Endothelial cell (in vitro differentiated cells): Measurements from ENCODE around the gene LTO1. TPM values are rescaled to one million over a fixed set of nuclear protein-coding genes. Genes with fewer than 3 reads are reported as not detected.

Experiments
- DNase-seq: peaks from one replicate; pipeline ENCODE4 v3.0.0; 2021; ENCODE audit warnings: low spot score
- H3K27ac Mint-ChIP-seq: one replicate; pipeline ENCODE4 v1.8.0; 2021; ENCODE audit warnings: mixed read lengths, inconsistent platforms; ENCODE audit not compliant: unreplicated experiment
- H3K27me3 Mint-ChIP-seq: one replicate; pipeline ENCODE4 v1.8.0; 2021; ENCODE audit warnings: mild to moderate bottlenecking, moderate library complexity, mixed read lengths, inconsistent platforms; ENCODE audit not compliant: unreplicated experiment
- H3K36me3 Mint-ChIP-seq: one replicate; pipeline ENCODE4 v1.8.0; 2021; ENCODE audit warnings: mild to moderate bottlenecking, low read depth, mixed read lengths, inconsistent platforms; ENCODE audit not compliant: unreplicated experiment
- H3K4me1 Mint-ChIP-seq: one replicate; pipeline ENCODE4 v1.8.0; 2021; ENCODE audit warnings: mild to moderate bottlenecking, mixed read lengths, inconsistent platforms; ENCODE audit not compliant: unreplicated experiment
- H3K4me3 Mint-ChIP-seq: one replicate; pipeline ENCODE4 v1.8.0; 2021; ENCODE audit warnings: mild to moderate bottlenecking, mixed read lengths, inconsistent platforms; ENCODE audit not compliant: unreplicated experiment
- H3K9me3 Mint-ChIP-seq: one replicate; pipeline ENCODE4 v1.8.0; 2021; ENCODE audit warnings: mixed read lengths, inconsistent platforms; ENCODE audit not compliant: unreplicated experiment
- total RNA-seq: library from RNA; stranded (reverse); fragmentation: NEBNext Ultra II Directional; extraction: Animal tissue kit (Norgen Biotek cat#: 25700); gene quantifications from one replicate; pipeline ENCODE4 v1.2.1, GENCODE V29; 2021; ENCODE audit not compliant: unreplicated experiment
- TF ChIP-seq, protein P1 (sequence below): fragments of 200-600 bp; sonication (generic); IDR thresholded peaks from one replicate; pipeline ENCODE4 v1.5.0; 2021; ENCODE audit warnings: antibody characterized with exemption; ENCODE audit not compliant: unreplicated experiment

Gene LTO1
- total RNA-seq, 1 donor from 2014 or later = 23.3 TPM

DNA sequence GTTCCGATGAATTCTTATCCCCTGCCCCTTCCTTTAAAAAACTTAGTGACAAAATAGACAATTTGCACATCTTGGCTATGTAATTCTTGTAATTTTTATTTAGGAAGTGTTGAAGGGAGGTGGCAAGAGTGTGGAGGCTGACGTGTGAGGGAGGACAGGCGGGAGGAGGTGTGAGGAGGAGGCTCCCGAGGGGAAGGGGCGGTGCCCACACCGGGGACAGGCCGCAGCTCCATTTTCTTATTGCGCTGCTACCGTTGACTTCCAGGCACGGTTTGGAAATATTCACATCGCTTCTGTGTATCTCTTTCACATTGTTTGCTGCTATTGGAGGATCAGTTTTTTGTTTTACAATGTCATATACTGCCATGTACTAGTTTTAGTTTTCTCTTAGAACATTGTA lies 22.2 kb downstream of the LTO1 start:
- no peaks in the 10 kb centered on the region for H3K36me3 Mint-ChIP-seq
- no peak for DNase-seq

DNA sequence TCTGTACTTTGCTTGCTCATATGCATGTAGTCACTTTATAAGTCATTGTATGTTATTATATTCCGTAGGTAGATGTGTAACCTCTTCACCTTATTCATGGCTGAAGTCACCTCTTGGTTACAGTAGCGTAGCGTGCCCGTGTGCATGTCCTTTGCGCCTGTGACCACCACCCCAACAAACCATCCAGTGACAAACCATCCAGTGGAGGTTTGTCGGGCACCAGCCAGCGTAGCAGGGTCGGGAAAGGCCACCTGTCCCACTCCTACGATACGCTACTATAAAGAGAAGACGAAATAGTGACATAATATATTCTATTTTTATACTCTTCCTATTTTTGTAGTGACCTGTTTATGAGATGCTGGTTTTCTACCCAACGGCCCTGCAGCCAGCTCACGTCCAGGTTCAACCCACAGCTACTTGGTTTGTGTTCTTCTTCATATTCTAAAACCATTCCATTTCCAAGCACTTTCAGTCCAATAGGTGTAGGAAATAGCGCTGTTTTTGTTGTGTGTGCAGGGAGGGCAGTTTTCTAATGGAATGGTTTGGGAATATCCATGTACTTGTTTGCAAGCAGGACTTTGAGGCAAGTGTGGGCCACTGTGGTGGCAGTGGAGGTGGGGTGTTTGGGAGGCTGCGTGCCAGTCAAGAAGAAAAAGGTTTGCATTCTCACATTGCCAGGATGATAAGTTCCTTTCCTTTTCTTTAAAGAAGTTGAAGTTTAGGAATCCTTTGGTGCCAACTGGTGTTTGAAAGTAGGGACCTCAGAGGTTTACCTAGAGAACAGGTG lies 23.1 kb downstream of the LTO1 start:
- Mint-ChIP-seq H3K9me3 (no peaks in the 10 kb centered on the region), H3K4me3 (no peak overlapping the region), H3K4me1 (peaks cover 6% of the 10 kb centered on the region), H3K36me3 (no peaks in the 10 kb centered on the region), H3K27ac (no peak overlapping the region), H3K27me3 (no peaks in the 10 kb centered on the region)
- no peak for DNase-seq
- TF ChIP-seq, protein P1, sequence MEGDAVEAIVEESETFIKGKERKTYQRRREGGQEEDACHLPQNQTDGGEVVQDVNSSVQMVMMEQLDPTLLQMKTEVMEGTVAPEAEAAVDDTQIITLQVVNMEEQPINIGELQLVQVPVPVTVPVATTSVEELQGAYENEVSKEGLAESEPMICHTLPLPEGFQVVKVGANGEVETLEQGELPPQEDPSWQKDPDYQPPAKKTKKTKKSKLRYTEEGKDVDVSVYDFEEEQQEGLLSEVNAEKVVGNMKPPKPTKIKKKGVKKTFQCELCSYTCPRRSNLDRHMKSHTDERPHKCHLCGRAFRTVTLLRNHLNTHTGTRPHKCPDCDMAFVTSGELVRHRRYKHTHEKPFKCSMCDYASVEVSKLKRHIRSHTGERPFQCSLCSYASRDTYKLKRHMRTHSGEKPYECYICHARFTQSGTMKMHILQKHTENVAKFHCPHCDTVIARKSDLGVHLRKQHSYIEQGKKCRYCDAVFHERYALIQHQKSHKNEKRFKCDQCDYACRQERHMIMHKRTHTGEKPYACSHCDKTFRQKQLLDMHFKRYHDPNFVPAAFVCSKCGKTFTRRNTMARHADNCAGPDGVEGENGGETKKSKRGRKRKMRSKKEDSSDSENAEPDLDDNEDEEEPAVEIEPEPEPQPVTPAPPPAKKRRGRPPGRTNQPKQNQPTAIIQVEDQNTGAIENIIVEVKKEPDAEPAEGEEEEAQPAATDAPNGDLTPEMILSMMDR = no peak

More for the DNA sequence above, 22.2 kb downstream of the LTO1 start:
- Mint-ChIP-seq H3K27me3 (no peaks in the 10 kb centered on the region), H3K4me1 (peaks cover 10% of the 10 kb centered on the region), H3K4me3 (no peak overlapping the region), H3K27ac (no peak overlapping the region), H3K9me3 (no peaks in the 10 kb centered on the region)
- TF ChIP-seq, protein P1 = no peak

DNA sequence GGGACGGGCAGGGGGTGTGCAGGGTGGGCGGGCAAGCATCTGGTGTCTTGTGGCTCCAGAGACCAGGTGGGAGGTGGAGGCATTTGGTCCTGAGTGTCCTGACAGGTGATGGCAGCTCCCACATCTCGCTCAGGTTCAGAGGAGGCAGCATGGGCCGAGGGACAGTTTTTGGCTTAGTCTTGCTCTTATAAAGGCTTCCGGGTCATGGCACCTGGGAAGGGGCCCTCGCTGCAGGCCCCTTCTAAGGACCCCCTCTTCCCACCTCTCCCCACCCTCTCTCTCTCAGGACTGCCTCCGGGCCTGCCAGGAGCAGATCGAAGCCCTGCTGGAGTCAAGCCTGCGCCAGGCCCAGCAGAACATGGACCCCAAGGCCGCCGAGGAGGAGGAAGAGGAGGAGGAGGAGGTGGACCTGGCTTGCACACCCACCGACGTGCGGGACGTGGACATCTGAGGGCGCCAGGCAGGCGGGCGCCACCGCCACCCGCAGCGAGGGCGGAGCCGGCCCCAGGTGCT lies 24.3 kb downstream of the LTO1 start:
- no peak for DNase-seq
- H3K4me1 Mint-ChIP-seq = peaks cover 3% of the 10 kb centered on the region
- no peaks in the 10 kb centered on the region for H3K9me3 Mint-ChIP-seq
- no peaks in the 10 kb centered on the region for H3K36me3 Mint-ChIP-seq
- H3K27ac Mint-ChIP-seq = no peak overlapping the region
- TF ChIP-seq, protein P1 = no peak
- no peaks in the 10 kb centered on the region for H3K27me3 Mint-ChIP-seq
- no peak overlapping the region for H3K4me3 Mint-ChIP-seq

DNA sequence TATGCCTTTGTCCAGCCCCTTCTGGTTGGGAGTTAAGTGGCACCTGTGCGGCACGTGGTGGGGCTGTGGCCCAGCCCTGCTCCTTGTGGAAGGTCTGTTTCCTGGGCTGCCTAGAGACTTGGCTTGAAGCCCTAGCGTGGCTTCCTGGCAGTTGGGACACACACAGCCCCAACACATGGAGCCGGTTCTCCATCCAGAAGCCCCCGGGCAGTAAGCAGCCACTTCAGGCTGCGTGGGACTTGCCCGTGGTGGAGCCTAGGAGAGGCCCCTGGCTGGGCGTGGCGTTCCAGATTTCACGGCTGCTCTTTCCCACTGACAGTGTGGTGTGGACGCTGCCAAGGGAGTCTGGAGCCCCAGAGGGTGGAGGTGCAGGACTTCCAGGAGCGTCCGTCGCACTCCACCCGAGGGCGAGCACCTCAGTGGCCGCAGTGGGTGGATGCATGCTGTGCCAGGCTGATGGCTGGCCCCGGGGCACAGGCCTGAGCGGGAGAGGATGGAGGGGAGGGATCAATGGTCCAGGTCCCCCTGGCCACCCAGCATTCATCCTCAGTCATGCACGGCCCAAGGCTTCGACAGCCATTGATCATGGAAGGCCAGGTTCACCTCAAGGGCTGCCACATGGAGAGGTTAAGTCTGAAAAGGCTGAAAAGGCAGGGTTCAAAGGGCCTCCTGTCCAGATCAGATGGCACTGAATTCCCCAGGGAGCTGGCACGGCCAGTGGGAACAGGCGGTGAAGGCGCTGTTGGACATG lies 24.9 kb downstream of the LTO1 start:
- Mint-ChIP-seq H3K4me1 (peaks cover 3% of the 10 kb centered on the region), H3K27ac (no peak overlapping the region), H3K4me3 (no peak overlapping the region), H3K9me3 (no peaks in the 10 kb centered on the region), H3K27me3 (no peaks in the 10 kb centered on the region), H3K36me3 (no peaks in the 10 kb centered on the region)
- TF ChIP-seq, protein P1 = no peak
- no peak for DNase-seq

DNA sequence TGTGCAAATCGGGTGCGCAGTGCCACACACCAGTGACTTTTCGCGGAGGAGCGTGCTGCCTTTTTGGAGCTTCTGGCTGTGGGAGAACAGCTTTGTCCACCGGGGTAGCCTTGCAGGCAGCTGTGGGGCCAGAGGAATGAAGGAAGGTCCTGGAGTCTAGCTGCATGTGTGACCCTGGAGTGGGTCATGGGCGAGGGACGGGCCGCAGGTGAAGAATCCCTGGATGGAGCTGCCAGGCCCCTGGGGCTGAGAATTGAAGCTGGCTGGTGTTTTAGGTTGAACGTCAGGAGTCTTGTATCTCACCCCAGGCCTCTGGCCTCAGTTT lies 25.6 kb downstream of the LTO1 start:
- Mint-ChIP-seq H3K4me1 (peaks cover 3% of the 10 kb centered on the region), H3K36me3 (no peaks in the 10 kb centered on the region), H3K27ac (no peak overlapping the region), H3K27me3 (no peaks in the 10 kb centered on the region), H3K9me3 (no peaks in the 10 kb centered on the region), H3K4me3 (no peak overlapping the region)
- TF ChIP-seq, protein P1 = no peak
- DNase-seq = no peak
